ENCODE measurements around the gene PDXDC1. TPM values are rescaled to one million over a fixed set of nuclear protein-coding genes. Genes with fewer than 3 reads are reported as not detected.
"Not testable (repeated sequence)": the region's sequence is repeated elsewhere in the genome, so short reads cannot be mapped to it uniquely, and the experiment has no call there.

PDXDC1 gene
- total RNA-seq, 3 donors from 2014 or later (not counting 1 experiment from before 2014, with no cell fraction given): 72.7 to 88.2 (median 75.1) TPM

DNA sequence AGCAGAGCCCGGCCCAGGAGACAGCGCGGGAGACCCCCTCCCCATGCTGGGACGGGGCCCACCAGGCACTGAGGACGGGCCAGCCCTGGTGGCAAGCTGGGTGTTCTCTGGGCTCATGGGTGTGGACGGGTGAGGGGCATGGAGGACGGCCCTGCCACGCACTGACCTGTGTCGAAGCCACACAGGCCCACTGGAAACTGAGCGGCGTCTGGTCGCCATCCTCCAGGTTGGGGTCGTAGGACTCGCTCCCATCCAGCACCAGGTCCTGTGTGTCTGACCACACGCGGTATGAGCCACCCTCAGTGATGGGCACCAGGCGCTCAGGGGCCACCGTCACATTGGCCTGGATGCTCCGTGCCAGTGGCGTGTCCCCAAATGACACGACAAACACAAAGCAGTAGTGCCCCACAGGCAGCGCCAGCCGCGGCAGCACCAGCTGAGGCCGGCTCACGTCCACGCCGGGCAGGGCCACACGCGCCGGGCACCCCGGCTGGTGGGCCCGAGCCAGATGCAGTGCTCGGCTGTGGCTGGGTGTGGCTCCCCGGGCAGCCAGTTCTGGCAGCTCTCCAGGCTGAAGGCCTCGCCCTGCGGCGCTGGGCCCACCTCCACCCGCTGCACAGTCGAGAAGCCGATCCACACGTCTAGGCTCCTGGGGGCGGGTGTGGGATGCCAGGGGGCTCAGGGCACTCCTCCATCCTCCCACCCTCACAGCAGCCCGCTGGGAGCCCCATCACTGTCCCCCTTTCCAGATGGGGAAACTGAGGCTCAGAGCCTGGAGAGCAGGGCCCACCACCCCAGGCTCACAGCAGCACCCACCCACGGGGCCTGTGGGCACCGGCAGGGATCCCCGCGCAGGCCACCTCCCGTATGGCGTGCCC lies 160.9 kb downstream of the PDXDC1 start:
- H3K9me3 Mint-ChIP-seq; H3K4me3 Mint-ChIP-seq; DNase-seq; H3K4me3 ChIP-seq (ENCODE audit: low read length); intact Hi-C loops (cut with micrococcal nuclease); H3K36me3 Mint-ChIP-seq; ATAC-seq; H3K27ac ChIP-seq (ENCODE audit: low read length); H3K4me1 Mint-ChIP-seq; H3K4me1 ChIP-seq (ENCODE audit: control insufficient read depth, insufficient read depth, low read length); H3K27me3 Mint-ChIP-seq (ENCODE audit: low read depth in 2 of 2); H3K27ac Mint-ChIP-seq; H3K36me3 ChIP-seq (ENCODE audit: control insufficient read depth, insufficient read depth, low read length); H3K27me3 ChIP-seq (ENCODE audit: control insufficient read depth, insufficient read depth, low read length); H3K9me3 ChIP-seq (ENCODE audit: control insufficient read depth, insufficient read depth, low read length): not testable (repeated sequence)
- WGBS (ENCODE audit: insufficient coverage): 97% methylated on average over 36 of the region's 50 CpGs

DNA sequence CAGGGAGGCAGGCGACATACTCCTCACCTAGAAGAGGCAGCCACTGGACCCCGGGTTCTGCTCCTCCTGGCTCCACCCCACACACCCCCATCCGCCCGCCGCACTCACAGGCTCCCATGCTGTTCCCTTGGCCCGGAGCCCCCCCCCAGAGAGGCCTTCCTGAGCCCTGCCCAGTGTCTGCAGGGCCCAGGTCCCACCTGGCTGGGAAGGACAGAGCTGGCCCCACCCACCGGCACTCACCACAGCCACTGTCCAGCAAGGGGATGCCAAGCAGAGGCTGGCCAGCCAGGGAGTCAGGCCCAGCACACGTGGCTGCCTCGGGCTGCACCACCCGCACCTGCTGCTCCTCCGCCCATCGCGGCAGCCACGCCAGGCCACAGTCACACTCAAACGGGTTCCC lies 162.7 kb downstream of the PDXDC1 start:
- H3K4me1 ChIP-seq (ENCODE audit: control insufficient read depth, insufficient read depth, low read length); H3K36me3 ChIP-seq (ENCODE audit: control insufficient read depth, insufficient read depth, low read length); H3K27ac Mint-ChIP-seq; H3K27me3 Mint-ChIP-seq (ENCODE audit: low read depth in 2 of 2); H3K9me3 Mint-ChIP-seq; ATAC-seq; H3K4me1 Mint-ChIP-seq; H3K4me3 Mint-ChIP-seq; H3K9me3 ChIP-seq (ENCODE audit: control insufficient read depth, insufficient read depth, low read length); H3K27ac ChIP-seq (ENCODE audit: low read length); H3K27me3 ChIP-seq (ENCODE audit: control insufficient read depth, insufficient read depth, low read length); intact Hi-C loops (cut with micrococcal nuclease); H3K36me3 Mint-ChIP-seq; H3K4me3 ChIP-seq (ENCODE audit: low read length); DNase-seq: not testable (repeated sequence)
- whole genome bisulfite sequencing (ENCODE audit: insufficient coverage): 96% methylated on average over 4 of the region's 15 CpGs

DNA sequence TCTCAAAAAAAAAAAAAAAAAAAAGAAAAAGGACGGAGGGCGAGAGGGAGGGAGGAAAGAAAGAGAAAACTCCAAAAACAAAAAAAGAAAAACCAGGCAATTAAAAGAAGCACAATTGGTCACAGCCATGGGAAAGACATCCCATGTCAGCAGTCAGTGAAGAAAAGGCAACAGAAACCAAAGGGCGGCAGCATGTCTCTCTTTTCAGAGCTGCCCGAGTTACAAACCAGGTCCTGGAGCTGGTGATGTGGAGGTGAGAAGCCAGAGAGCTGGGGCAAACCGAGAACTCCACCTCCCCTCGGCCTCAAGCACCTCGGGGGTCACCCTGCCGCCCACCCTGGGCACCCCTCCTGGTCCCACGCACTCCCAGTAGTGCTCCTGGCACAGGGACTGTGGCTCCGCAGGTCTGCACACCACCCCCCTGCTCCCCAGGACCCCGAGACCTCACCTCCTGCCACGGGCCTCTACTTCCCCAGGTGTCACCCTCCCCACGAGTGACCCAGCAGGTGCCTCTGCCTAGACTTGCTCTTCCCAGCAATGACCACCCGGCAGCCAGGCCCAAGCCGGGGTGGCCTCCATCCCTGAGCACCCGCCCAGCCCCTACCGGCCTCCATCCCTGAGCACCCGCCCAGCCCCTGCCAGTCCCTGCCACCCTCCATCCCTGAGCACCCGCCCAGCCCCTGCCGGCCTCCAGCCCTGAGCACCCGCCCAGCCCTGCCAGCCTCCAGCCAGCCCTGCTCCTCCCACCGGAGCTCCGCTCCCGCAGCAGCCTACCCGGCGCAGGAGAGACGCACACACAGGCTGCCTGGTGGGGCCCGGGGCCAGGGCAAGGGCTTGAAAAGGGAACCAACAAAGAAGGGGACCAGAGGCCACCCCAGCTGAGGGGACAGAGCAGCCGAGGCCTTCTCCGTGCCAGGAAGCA lies 165.9 kb downstream of the PDXDC1 start:
- H3K27ac ChIP-seq (ENCODE audit: low read length); H3K27me3 ChIP-seq (ENCODE audit: control insufficient read depth, insufficient read depth, low read length); H3K9me3 Mint-ChIP-seq; intact Hi-C loops (cut with micrococcal nuclease); H3K27me3 Mint-ChIP-seq (ENCODE audit: low read depth in 2 of 2); H3K4me1 Mint-ChIP-seq; H3K9me3 ChIP-seq (ENCODE audit: control insufficient read depth, insufficient read depth, low read length); H3K4me1 ChIP-seq (ENCODE audit: control insufficient read depth, insufficient read depth, low read length); H3K4me3 ChIP-seq (ENCODE audit: low read length); H3K36me3 Mint-ChIP-seq; H3K36me3 ChIP-seq (ENCODE audit: control insufficient read depth, insufficient read depth, low read length); H3K4me3 Mint-ChIP-seq; H3K27ac Mint-ChIP-seq; DNase-seq: not testable (repeated sequence)
- 82% methylated on average over 28 of the region's 30 CpGs for WGBS (ENCODE audit: insufficient coverage)
- peak in 2 of 3 donors; percentile 21 to 27 for ATAC-seq

DNA sequence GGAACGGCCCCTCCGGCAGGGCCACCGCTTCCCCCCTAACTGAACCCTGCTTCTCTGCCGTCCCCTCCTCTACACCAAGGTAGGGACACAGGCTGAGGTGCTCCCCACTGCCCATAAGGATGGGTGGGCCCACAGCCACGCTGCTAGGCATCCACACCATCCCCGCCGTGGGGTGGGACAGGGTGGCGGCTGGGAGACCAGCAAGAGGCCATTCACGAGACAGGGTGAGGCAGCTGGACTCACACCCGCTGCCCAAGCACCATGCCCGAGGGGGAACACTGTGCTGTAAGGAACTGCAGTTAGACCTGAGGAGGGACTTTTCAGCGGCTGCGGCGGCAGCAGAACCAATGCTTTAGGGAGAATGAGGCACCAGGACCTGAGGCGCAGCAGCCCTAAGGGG lies 166.8 kb downstream of the PDXDC1 start:
- DNase-seq (no peak), ATAC-seq (no peak)
- 94% methylated on average over 11 of the region's 15 CpGs for WGBS (ENCODE audit: insufficient coverage)
- Histone ChIP-seq H3K36me3 (ENCODE audit: control insufficient read depth, insufficient read depth, low read length) (no peaks in the 10 kb centered on the region), H3K4me1 (ENCODE audit: control insufficient read depth, insufficient read depth, low read length) (no peaks in the 10 kb centered on the region), H3K27ac (ENCODE audit: low read length) (no peak overlapping the region), H3K9me3 (ENCODE audit: control insufficient read depth, insufficient read depth, low read length) (no peaks in the 10 kb centered on the region), H3K27me3 (ENCODE audit: control insufficient read depth, insufficient read depth, low read length) (no peaks in the 10 kb centered on the region), H3K4me3 (ENCODE audit: low read length) (no peak overlapping the region)
- Mint-ChIP-seq H3K9me3 (no peaks in the 10 kb centered on the region), H3K4me3 (no peak overlapping the region), H3K27ac (no peak overlapping the region), H3K4me1 (peaks cover 5% of the 10 kb centered on the region in 2 donors), H3K27me3 (ENCODE audit: low read depth in 2 of 2) (no peaks in the 10 kb centered on the region), H3K36me3 (no peaks in the 10 kb centered on the region)
- TF ChIP-seq, protein P1, sequence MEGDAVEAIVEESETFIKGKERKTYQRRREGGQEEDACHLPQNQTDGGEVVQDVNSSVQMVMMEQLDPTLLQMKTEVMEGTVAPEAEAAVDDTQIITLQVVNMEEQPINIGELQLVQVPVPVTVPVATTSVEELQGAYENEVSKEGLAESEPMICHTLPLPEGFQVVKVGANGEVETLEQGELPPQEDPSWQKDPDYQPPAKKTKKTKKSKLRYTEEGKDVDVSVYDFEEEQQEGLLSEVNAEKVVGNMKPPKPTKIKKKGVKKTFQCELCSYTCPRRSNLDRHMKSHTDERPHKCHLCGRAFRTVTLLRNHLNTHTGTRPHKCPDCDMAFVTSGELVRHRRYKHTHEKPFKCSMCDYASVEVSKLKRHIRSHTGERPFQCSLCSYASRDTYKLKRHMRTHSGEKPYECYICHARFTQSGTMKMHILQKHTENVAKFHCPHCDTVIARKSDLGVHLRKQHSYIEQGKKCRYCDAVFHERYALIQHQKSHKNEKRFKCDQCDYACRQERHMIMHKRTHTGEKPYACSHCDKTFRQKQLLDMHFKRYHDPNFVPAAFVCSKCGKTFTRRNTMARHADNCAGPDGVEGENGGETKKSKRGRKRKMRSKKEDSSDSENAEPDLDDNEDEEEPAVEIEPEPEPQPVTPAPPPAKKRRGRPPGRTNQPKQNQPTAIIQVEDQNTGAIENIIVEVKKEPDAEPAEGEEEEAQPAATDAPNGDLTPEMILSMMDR (IDR thresholded peaks at IDR 0.05): no peak
- intact Hi-C loops (cut with micrococcal nuclease): no loop called here

DNA sequence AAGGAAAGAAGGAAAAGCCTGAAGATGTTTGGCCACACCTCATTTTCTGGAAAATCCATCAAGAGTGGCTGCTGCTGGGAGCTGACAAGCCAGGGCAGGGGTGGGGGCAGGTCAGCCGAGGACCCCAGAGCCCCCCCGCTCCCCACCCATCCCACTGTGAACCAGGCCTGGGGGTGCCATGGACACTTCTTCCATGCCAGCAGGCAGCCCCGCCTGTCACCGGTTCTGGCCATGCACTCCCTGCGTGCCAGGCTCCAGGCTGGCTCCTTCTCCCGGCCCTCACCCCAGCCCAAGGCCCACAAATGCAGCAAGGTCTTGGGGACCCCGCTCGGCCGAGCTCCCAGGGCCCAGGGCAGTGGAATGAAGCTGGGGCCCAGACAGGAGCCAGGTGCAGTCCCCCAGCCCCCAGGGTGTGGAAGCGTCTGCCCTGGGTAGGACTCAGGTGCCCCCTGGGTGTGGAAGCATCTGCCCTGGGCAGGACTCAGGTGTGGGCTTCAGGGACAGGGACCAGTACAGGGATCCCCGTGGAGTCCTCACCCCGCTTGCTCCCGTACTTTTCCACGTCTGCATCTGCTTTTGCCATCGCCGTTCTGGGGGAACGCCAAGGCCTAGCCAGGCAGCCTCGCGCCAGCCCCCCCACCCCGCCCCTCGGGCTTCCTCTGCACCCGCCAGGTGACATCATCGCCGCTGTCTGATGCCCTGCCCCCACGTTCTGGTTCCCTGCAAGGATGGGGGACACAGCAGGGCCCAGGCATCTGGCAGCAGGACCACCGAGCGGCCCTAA lies 167.5 kb downstream of the PDXDC1 start:
- ATAC-seq; H3K27me3 ChIP-seq (ENCODE audit: control insufficient read depth, insufficient read depth, low read length); H3K36me3 Mint-ChIP-seq; H3K4me1 ChIP-seq (ENCODE audit: control insufficient read depth, insufficient read depth, low read length); H3K27ac ChIP-seq (ENCODE audit: low read length); H3K4me3 ChIP-seq (ENCODE audit: low read length); H3K9me3 ChIP-seq (ENCODE audit: control insufficient read depth, insufficient read depth, low read length); H3K4me3 Mint-ChIP-seq; H3K9me3 Mint-ChIP-seq; H3K27ac Mint-ChIP-seq; H3K36me3 ChIP-seq (ENCODE audit: control insufficient read depth, insufficient read depth, low read length); DNase-seq; H3K27me3 Mint-ChIP-seq (ENCODE audit: low read depth in 2 of 2); H3K4me1 Mint-ChIP-seq; intact Hi-C loops (cut with micrococcal nuclease): not testable (repeated sequence)
- whole genome bisulfite sequencing (ENCODE audit: insufficient coverage): 98% methylated on average over 11 of the region's 27 CpGs

DNA sequence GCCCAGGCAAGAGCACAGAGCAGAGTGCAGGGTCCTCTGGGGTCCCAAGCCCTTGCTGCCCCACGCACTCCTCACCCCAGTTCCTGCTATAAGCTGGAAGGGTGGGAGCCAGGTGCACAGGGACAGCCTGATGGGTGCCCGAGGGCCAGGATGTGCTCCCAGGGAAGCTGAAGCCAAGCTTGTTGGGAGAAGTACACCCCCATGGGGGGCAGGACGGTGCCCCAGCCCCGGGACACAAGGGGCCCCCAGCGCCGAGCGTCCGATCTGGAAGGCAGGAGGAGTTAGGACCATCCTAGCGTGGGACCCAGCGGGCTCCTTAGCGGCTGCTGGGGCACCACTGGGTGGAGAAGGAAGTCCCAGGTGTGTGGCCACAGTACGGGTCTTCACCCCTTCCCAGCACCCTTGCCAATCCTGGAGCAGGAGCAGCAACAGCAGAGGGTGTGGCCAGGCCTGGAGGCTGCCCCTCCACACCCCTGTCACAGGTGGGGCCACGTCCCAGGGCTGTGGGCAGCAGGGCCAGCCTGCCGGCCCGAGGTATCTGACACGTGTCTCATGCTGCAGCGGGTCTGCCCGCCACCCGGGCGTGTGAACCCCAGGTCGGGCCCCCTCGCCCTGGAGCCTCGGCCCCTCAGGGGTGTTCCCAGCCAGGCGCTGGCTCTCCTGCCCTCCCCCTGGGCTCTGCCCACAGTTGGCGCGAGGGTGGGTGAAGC lies 168.2 kb downstream of the PDXDC1 start:
- H3K9me3 ChIP-seq (ENCODE audit: control insufficient read depth, insufficient read depth, low read length); H3K27me3 ChIP-seq (ENCODE audit: control insufficient read depth, insufficient read depth, low read length); H3K4me1 Mint-ChIP-seq; H3K9me3 Mint-ChIP-seq; H3K27ac ChIP-seq (ENCODE audit: low read length); H3K4me3 ChIP-seq (ENCODE audit: low read length); H3K27me3 Mint-ChIP-seq (ENCODE audit: low read depth in 2 of 2); H3K36me3 Mint-ChIP-seq; H3K36me3 ChIP-seq (ENCODE audit: control insufficient read depth, insufficient read depth, low read length); H3K27ac Mint-ChIP-seq; H3K4me3 Mint-ChIP-seq; DNase-seq; H3K4me1 ChIP-seq (ENCODE audit: control insufficient read depth, insufficient read depth, low read length); intact Hi-C loops (cut with micrococcal nuclease): not testable (repeated sequence)
- peak in 1 of 3 donors; percentile 13 for ATAC-seq
- 79% methylated on average over 7 of the region's 26 CpGs for WGBS (ENCODE audit: insufficient coverage)

Data from natural killer cell (primary cell).